NCI-H1436 (cell line): ENCODE data around the gene PLSCR2.
"Not testable (repeated sequence)": the region's sequence is repeated elsewhere in the genome, so short reads cannot be mapped to it uniquely, and the experiment has no call there.

Experiments used
- DNase-seq: peaks from one replicate; lab custom pipeline; 2025; lab: John Stamatoyannopoulos, UW

PLSCR2 gene

GRCh38 chr3:146421819-146422759 lies 47.3 kb downstream of the PLSCR2 start:
- DNase-seq = no peak

- no peak for DNase-seq
Measured at GRCh38 chr3:146416366-146416765, 53.0 kb downstream of the PLSCR2 start.

- no peak for DNase-seq
Measured at GRCh38 chr3:146414010-146414409, 55.4 kb downstream of the PLSCR2 start.

GRCh38 chr3:146412711-146413110 lies 56.6 kb downstream of the PLSCR2 start:
- DNase-seq = not testable (repeated sequence)

- no peak for DNase-seq
Measured at GRCh38 chr3:146407956-146408355, 61.4 kb downstream of the PLSCR2 start.

- DNase-seq = no peak
Measured at GRCh38 chr3:146404436-146404835, 64.9 kb downstream of the PLSCR2 start.

GRCh38 chr3:146403792-146404191 lies 65.6 kb downstream of the PLSCR2 start:
- no peak for DNase-seq

GRCh38 chr3:146396792-146397191 lies 72.6 kb downstream of the PLSCR2 start:
- DNase-seq = no peak

GRCh38 chr3:146395164-146395563 lies 74.2 kb downstream of the PLSCR2 start:
- no peak for DNase-seq

GRCh38 chr3:146390957-146391356 lies 78.4 kb downstream of the PLSCR2 start:
- DNase-seq = no peak

- DNase-seq = no peak
Measured at GRCh38 chr3:146390006-146390772, 79.2 kb downstream of the PLSCR2 start.

GRCh38 chr3:146387566-146387965 lies 81.8 kb downstream of the PLSCR2 start:
- no peak for DNase-seq

- no peak for DNase-seq
Measured at GRCh38 chr3:146386936-146387335, 82.4 kb downstream of the PLSCR2 start.

- no peak for DNase-seq
Measured at GRCh38 chr3:146384786-146385185, 84.6 kb downstream of the PLSCR2 start.
